ENCODE data around the gene MT2A. TPM values are rescaled to one million over a fixed set of nuclear protein-coding genes. Genes with fewer than 3 reads are reported as not detected.

MT2A gene
- total RNA-seq, 1 donor, result 114 TPM

- no peak for DNase-seq (ENCODE audit: low read depth)
- H3K4me3 ChIP-seq (ENCODE audit: low read depth, low read length), result no peak overlapping the region
- no peak for TF ChIP-seq CTCF (IDR thresholded peaks at IDR 0.05; ENCODE audit: insufficient read depth, low read length)
Measured at GRCh38 chr16:56636616-56637413, 28.4 kb downstream of the MT2A start.

- H3K4me3 ChIP-seq (ENCODE audit: low read depth, low read length), result peak within 1 kb of the TSS; percentile 60
- no peak for TF ChIP-seq CTCF (IDR thresholded peaks at IDR 0.05; ENCODE audit: insufficient read depth, low read length)
- DNase-seq (ENCODE audit: low read depth), result peak; percentile 44
Measured at GRCh38 chr16:56637814-56638750, 29.7 kb downstream of the MT2A start, which contains the start of gene MT1A. Gene MT1A, plus strand, starts transcription at chr16:56638666. Its CDS starts 73 bp downstream, at chr16:56638739.

GRCh38 chr16:56639045-56639444 lies 30.7 kb downstream of the MT2A start:
- H3K4me3 ChIP-seq (ENCODE audit: low read depth, low read length), result no peak overlapping the region
- no peak for TF ChIP-seq CTCF (IDR thresholded peaks at IDR 0.05; ENCODE audit: insufficient read depth, low read length)
- DNase-seq (ENCODE audit: low read depth), result no peak

- TF ChIP-seq CTCF (IDR thresholded peaks at IDR 0.05; ENCODE audit: insufficient read depth, low read length), result no peak
Measured at GRCh38 chr16:56640076-56640475, 31.7 kb downstream of the MT2A start.

GRCh38 chr16:56641166-56641565 lies 32.8 kb downstream of the MT2A start:
- DNase-seq (ENCODE audit: low read depth), result no peak
- no peak overlapping the region for H3K4me3 ChIP-seq (ENCODE audit: low read depth, low read length)
- no peak for TF ChIP-seq CTCF (IDR thresholded peaks at IDR 0.05; ENCODE audit: insufficient read depth, low read length)

More at GRCh38 chr16:56640076-56640475, 31.7 kb downstream of the MT2A start:
- H3K4me3 ChIP-seq (ENCODE audit: low read depth, low read length), result no peak overlapping the region
- no peak for DNase-seq (ENCODE audit: low read depth)

GRCh38 chr16:56643080-56643778 lies 34.8 kb downstream of the MT2A start:
- peak; percentile 34 for DNase-seq (ENCODE audit: low read depth)

More at GRCh38 chr16:56643080-56643778, 34.8 kb downstream of the MT2A start:
- H3K4me3 ChIP-seq (ENCODE audit: low read depth, low read length), result peak overlapping the region; percentile 49
- peak; percentile 39 for TF ChIP-seq CTCF (IDR thresholded peaks at IDR 0.05; ENCODE audit: insufficient read depth, low read length)

Data from fibroblast of the aortic adventitia (primary cell).